B cell (primary cell): ENCODE results near the gene EBPL. TPM values are rescaled to one million over a fixed set of nuclear protein-coding genes. Genes with fewer than 3 reads are reported as not detected.

Source experiments
- ATAC-seq: fragments of 200-7000 bp; cut with Tn5 transposase; one replicate; pipeline ENCODE4 v1.10.0; 2021; ENCODE audit warnings: low read depth, mild to moderate bottlenecking, moderate number of reproducible peaks, moderate library complexity
- CTCF ChIA-PET: fragments of 350-600 bp; sonication (Branson Sonifier 250); formaldehyde crosslinking; loops from one replicate; lab custom pipeline; 2021; ENCODE audit warnings: antibody characterized with exemption, inconsistent platforms; lab: Charles Lee
- POLR2A ChIA-PET: fragments of 350-600 bp; sonication (Branson Sonifier 250); formaldehyde crosslinking; loops from one replicate; lab custom pipeline; 2021; ENCODE audit warnings: antibody characterized with exemption; lab: Charles Lee
- DNase-seq: peaks from one replicate; pipeline ENCODE4 v3.0.0; 2013
- H2AFZ ChIP-seq: 2 replicates; pipeline ENCODE4 v1.6.1; 2012; ENCODE audit warnings: mild to moderate bottlenecking, low read depth, low read length; ENCODE audit not compliant: insufficient read depth, poor library complexity, severe bottlenecking
- H3K27ac ChIP-seq, 2 donors: 1 replicate in 1 of 2; 2 replicates in 1 of 2; pipeline ENCODE4 v1.5.1; 2012 to 2013; ENCODE audit warnings: low read length in 2 of 2, mild to moderate bottlenecking in 2 of 2, moderate library complexity in 1 of 2
- H3K27me3 ChIP-seq, 4 experiments: fragments of 200-600 bp in 1 of 4; sonication (generic) in 1 of 4; replicated peaks in 1 of 4; 1 replicate in 2 of 4; 2 replicates in 2 of 4; pipeline versions ENCODE4 v1.6.1 to v1.7.0; 2013 to 2016; ENCODE audit warnings: low read length in 3 of 4, mild to moderate bottlenecking in 2 of 4, mixed read lengths in 1 of 4, moderate library complexity in 1 of 4; ENCODE audit not compliant: insufficient read depth in 4 of 4, control insufficient read depth in 3 of 4; ENCODE audit errors: control extremely low read depth in 1 of 4
- H3K36me3 ChIP-seq, 2 experiments: replicated peaks in 1 of 2; 1 replicate in 1 of 2; 2 replicates in 1 of 2; pipeline versions ENCODE4 v1.6.1 to v1.7.1; 2013; ENCODE audit warnings: low read length in 1 of 2; ENCODE audit not compliant: insufficient read depth in 2 of 2, control insufficient read depth in 1 of 2; ENCODE audit errors: control extremely low read depth in 1 of 2, extremely low read depth in 1 of 2
- H3K4me1 ChIP-seq, 2 donors: fragments of 200-600 bp in 1 of 2; sonication (generic) in 1 of 2; 1 replicate in 1 of 2; 2 replicates in 1 of 2; pipeline versions ENCODE4 v1.5.1 to v1.6.1; 2013 to 2017; ENCODE audit warnings: low read length in 2 of 2; ENCODE audit not compliant: control insufficient read depth in 2 of 2, insufficient read depth in 2 of 2
- H3K4me2 ChIP-seq: replicated peaks from 2 replicates; pipeline ENCODE3; 2012; ENCODE audit warnings: mild to moderate bottlenecking, low read depth, low read length; ENCODE audit not compliant: poor library complexity, severe bottlenecking
- H3K4me3 ChIP-seq, 5 experiments: fragments of 200-600 bp in 1 of 5; sonication (generic) in 1 of 5; 1 replicate in 3 of 5; 2 replicates in 2 of 5; pipeline versions ENCODE4 v1.5.1 to v1.7.0; 2011 to 2016; ENCODE audit warnings: low read length in 4 of 5, mild to moderate bottlenecking in 4 of 5, low read depth in 2 of 5, control low read depth in 1 of 5, moderate library complexity in 1 of 5; ENCODE audit not compliant: insufficient read depth in 1 of 5; ENCODE audit errors: control extremely low read depth in 1 of 5, extremely low read depth in 1 of 5
- H3K79me2 ChIP-seq: fragments of 200-600 bp; sonication (generic); one replicate; pipeline ENCODE4 v1.6.0; 2016; ENCODE audit warnings: low read length; ENCODE audit not compliant: control insufficient read depth, insufficient read depth
- H3K9ac ChIP-seq: fragments of 200-600 bp; sonication (generic); 2 replicates; pipeline ENCODE4 v1.6.1; 2017; ENCODE audit warnings: mild to moderate bottlenecking, low read length, moderate library complexity
- H3K9me3 ChIP-seq, 3 donors: one replicate each; pipeline versions ENCODE4 v1.6.1 to v1.7.1; 2013; ENCODE audit warnings: low read length in 2 of 3; ENCODE audit not compliant: control insufficient read depth in 2 of 3, insufficient read depth in 1 of 3; ENCODE audit errors: control extremely low read depth in 1 of 3
- H4K20me1 ChIP-seq: 2 replicates; pipeline ENCODE4 v1.6.0; 2012; ENCODE audit warnings: mild to moderate bottlenecking, low read length; ENCODE audit not compliant: insufficient read depth, control insufficient read depth, poor library complexity, severe bottlenecking
- H3K27ac Mint-ChIP-seq: one replicate; pipeline ENCODE4 v1.8.0; 2021; ENCODE audit warnings: mixed read lengths
- H3K27me3 Mint-ChIP-seq: one replicate; pipeline ENCODE4 v1.8.0; 2021; ENCODE audit warnings: mixed read lengths
- H3K4me1 Mint-ChIP-seq: one replicate; pipeline ENCODE4 v1.8.0; 2021; ENCODE audit warnings: mixed read lengths
- H3K4me3 Mint-ChIP-seq: one replicate; pipeline ENCODE4 v1.8.0; 2021; ENCODE audit warnings: mixed read lengths
- H3K9me3 Mint-ChIP-seq: one replicate; pipeline ENCODE4 v1.8.0; 2022; ENCODE audit warnings: mixed read lengths; ENCODE audit not compliant: insufficient read depth
- CTCF ChIP-seq: fragments of 200-600 bp; IDR thresholded peaks from one replicate; pipeline ENCODE4 v1.8.0; 2022; ENCODE audit warnings: antibody characterized with exemption, mild to moderate bottlenecking
- EZH2 ChIP-seq: IDR thresholded peaks from 2 replicates; pipeline ENCODE4 v1.6.1; 2012; ENCODE audit warnings: borderline replicate concordance, low read depth, mild to moderate bottlenecking, moderate library complexity, low read length; ENCODE audit not compliant: insufficient read depth, poor library complexity, severe bottlenecking
- WGBS: methylation state at CpG from one replicate; pipeline ENCODE4 v1.1.5; 2013; ENCODE audit warnings: missing lambda C conversion rate; ENCODE audit not compliant: insufficient coverage; 5-methylcytosine and 5-hydroxymethylcytosine counted together
- intact Hi-C: fragments of 100-400 bp; cut with micrococcal nuclease; formaldehyde crosslinking; loops from one replicate; pipeline ENCODE4 v1.10.0; 2022
- polyA plus RNA-seq: library from polyadenylated mRNA; depleted of rRNA; stranded (reverse); fragments of >200 nt; gene quantifications from 2 replicates; pipeline ENCODE4 v1.2.3, GENCODE V29; 2012
- total RNA-seq, 2 donors: library from RNA; stranded (reverse); fragments of 120-200 nt in 1 of 2; gene quantifications; 1 replicate in 1 of 2; 2 replicates in 1 of 2; pipeline versions ENCODE4 v1.2.3 to v1.2.4, GENCODE V29; 2013 to 2022

The EBPL gene
- total and polyA plus RNA-seq, 2 donors (not counting 1 experiment from before 2014, with no cell fraction given) = 16.0 to 20.1 TPM

- no peak for DNase-seq
- H3K27ac Mint-ChIP-seq = no peak overlapping the region
- H3K36me3 ChIP-seq = peaks cover 1 to 6% of the 10 kb centered on the region in 2 experiments
- no peak overlapping the region for H3K9ac ChIP-seq
- no peaks in the 10 kb centered on the region for H3K27me3 ChIP-seq
- peaks cover 35% of the 10 kb centered on the region for H3K79me2 ChIP-seq
- no peaks in the 10 kb centered on the region for H3K27me3 Mint-ChIP-seq
- H3K4me3 Mint-ChIP-seq = no peak overlapping the region
- H3K4me2 ChIP-seq = no peak overlapping the region
- ChIA-PET POLR2A (interaction anchor here (0.7 kb wide), 1 partner anchor 354 kb away, joined by 4 read pairs; no protein-coding TSS in a partner anchor), CTCF (no interaction called here)
- no peaks in the 10 kb centered on the region for H4K20me1 ChIP-seq
- H3K4me1 Mint-ChIP-seq = peaks cover 28% of the 10 kb centered on the region
- no peak overlapping the region for H3K27ac ChIP-seq
- H3K9me3 ChIP-seq = peaks cover 0 to 4% (median 0%) of the 10 kb centered on the region in 3 donors
- no peaks in the 10 kb centered on the region for H3K9me3 Mint-ChIP-seq
- TF ChIP-seq CTCF (no peak), EZH2 (no peak)
- H2AFZ ChIP-seq = no peak overlapping the region
- H3K4me1 ChIP-seq = peaks cover 17 to 21% of the 10 kb centered on the region in 2 donors
- 78% methylated on average over 10 of the region's 12 CpGs for WGBS
- intact Hi-C loops = loop anchor here (5.0 kb wide), 3 partner anchors 67 to 312 kb away; partner anchors contain the start of genes EBPL, KPNA3 and SPRYD7
- ATAC-seq = no peak
- no peak overlapping the region for H3K4me3 ChIP-seq
Observed at GRCh38 chr13:49625392-49626079, 65.8 kb downstream of the EBPL start.

GRCh38 chr13:49624229-49624628 lies 67.1 kb downstream of the EBPL start:
- no peak for DNase-seq
- WGBS = 94% methylated on average over 5 of the region's 6 CpGs
- intact Hi-C loops = loop anchor here (5.0 kb wide), 1 partner anchor 182 kb away; the partner anchor contains the start of genes CAB39L and SETDB2
- no peak overlapping the region for H3K4me2 ChIP-seq
- no peak overlapping the region for H3K27ac Mint-ChIP-seq
- no peak overlapping the region for H2AFZ ChIP-seq
- peaks cover 23% of the 10 kb centered on the region for H3K4me1 Mint-ChIP-seq
- POLR2A ChIA-PET = no interaction called here
- H4K20me1 ChIP-seq = no peaks in the 10 kb centered on the region
- peaks cover 22% of the 10 kb centered on the region for H3K79me2 ChIP-seq
- no peak overlapping the region for H3K4me3 Mint-ChIP-seq
- H3K27ac ChIP-seq = no peak overlapping the region
- no peaks in the 10 kb centered on the region for H3K9me3 ChIP-seq
- no peak for ATAC-seq
- no peaks in the 10 kb centered on the region for H3K27me3 ChIP-seq
- TF ChIP-seq EZH2 = no peak
- TF ChIP-seq CTCF = no peak
- H3K27me3 Mint-ChIP-seq = no peaks in the 10 kb centered on the region
- H3K36me3 ChIP-seq = no peaks in the 10 kb centered on the region
- CTCF ChIA-PET = no interaction called here
- H3K4me1 ChIP-seq = peaks cover 8 to 13% of the 10 kb centered on the region in 2 donors
- no peak overlapping the region for H3K9ac ChIP-seq
- no peaks in the 10 kb centered on the region for H3K9me3 Mint-ChIP-seq
- no peak overlapping the region for H3K4me3 ChIP-seq
